EH (cell line): ENCODE measurements around the gene GJA8.
"Not testable (repeated sequence)": the region's sequence is repeated elsewhere in the genome, so short reads cannot be mapped to it uniquely, and the experiment has no call there.

Source experiments
- DNase-seq: peaks from one replicate; pipeline ENCODE4 v3.0.0-alpha.2; 2015; ENCODE audit warnings: low read depth

The GJA8 gene

DNA sequence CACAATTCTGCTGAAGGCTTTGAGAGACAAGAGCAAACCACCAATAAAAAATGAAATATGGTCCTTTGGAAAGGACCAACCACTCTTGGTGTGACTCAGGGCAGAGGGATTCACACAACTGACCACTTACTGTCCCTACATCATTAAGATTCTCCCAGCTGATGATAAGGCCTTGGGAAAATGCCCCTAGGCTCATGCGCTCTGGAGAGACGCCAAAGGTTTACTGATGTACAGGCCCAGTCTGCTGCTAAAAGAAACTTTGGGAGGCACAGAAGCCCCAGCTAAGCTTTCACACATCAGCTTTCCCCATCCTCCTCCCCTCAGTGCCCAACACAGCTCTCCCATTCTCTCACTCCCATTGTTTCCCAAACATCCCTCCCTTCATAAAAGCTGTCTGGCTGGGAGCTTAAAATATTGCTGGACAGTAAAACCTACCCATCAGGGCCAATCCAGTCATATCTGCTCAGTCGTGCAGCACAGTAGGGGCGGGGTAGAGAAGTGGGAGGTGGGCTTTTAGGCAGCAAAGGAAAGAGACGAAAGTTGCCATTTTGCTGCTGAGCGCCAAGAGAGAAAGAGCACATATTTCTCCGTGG is at the start of gene GJA8:
Gene GJA8 (plus strand): TSS at position 543 of the 593 bp plus-strand sequence. CDS start 5,161 bp downstream, outside the sequence.
- DNase-seq = peak; percentile 70

GRCh38 chr1:147853391-147853790 is 49.2 kb upstream of the GJA8 start:
- peak; percentile 71 for DNase-seq

DNA sequence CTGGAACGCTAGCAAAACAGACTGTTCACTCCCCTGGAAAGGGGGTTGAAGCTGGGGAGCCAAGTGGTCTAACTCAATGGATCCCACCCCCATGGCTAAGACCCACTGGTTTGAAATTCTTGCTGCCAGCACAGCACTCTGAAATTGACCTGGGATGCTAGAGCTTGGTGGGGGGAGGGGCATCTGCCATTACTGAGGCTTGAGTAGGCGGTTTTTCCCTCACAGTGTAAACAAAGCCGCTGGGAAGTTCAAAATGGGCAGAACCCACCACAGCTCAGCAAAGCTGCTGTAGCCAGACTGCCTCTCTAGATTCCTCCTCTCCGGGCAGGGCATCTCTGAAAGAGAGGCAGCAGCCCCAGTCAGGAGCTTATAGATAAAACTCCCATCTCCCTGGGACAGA is 47.6 kb upstream of the GJA8 start:
- DNase-seq = not testable (repeated sequence)

DNA sequence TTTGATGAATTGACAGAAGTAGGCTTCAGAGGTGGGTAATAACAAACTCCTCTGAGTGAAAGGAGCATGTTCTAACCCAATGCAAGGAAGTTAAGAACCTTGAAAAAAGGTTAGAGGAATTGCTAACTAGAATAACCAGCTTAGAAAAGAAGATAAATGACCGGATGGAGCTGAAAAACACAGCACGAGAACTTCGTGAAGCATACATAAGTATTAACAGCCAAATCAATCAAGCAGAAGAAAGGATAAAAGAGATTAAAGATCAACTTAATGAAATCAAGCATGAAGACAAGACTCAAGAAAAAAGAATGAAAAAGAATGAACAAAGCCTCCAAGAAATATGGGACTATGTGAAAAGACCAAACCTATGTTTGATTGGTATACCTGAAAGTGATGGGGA is 46.6 kb upstream of the GJA8 start:
- not testable (repeated sequence) for DNase-seq

DNA sequence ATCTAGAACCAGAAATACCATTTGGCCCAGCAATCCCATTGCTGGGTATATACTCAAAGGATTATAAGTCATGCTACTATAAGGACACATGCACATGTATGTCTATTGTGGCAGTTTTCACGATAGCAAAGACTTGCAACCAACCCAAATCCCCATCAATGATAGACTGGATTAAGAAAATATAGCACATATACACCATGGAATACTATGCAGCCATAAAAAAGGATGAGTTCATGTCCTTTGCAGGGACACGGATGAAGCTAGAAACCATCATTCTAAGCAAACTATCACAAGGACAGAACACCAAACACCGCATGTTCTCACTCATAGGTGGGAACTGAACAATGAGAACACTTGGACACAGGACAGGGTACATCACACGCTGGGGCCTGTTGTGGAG is 35.4 kb upstream of the GJA8 start:
- not testable (repeated sequence) for DNase-seq

- DNase-seq = no peak
These were observed 24.6 kb upstream of the GJA8 start for GRCh38 chr1:147878022-147878421.

- DNase-seq = no peak
These were observed 22.7 kb upstream of the GJA8 start for GRCh38 chr1:147879911-147880310.

DNA sequence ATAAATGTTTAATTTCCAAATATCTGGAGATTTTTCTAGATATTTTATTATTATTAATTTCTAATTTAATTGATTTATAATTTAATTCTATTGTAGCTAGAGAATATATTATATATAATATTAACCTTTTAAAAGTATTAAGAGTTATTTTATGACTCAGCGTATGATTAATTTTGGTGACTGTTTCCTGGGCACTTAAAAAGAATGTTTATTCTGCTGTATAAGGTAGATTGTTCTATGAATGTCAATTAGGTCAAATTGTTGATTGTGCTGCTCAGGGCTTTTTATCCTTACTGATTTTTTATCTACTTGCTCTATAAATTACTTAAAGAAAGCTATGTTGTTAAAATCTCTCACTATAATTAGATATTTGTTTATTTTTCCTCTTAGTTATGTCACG is 20.1 kb upstream of the GJA8 start:
- no peak for DNase-seq

GRCh38 chr1:147890177-147890790 is 12.3 kb upstream of the GJA8 start:
- DNase-seq = peak; percentile 64

GRCh38 chr1:147891088-147891487 is 11.5 kb upstream of the GJA8 start:
- DNase-seq = no peak

- peak; percentile 35 for DNase-seq
These were observed 10.4 kb upstream of the GJA8 start for GRCh38 chr1:147892216-147892615.

GRCh38 chr1:147892731-147893214 is 9.8 kb upstream of the GJA8 start:
- peak; percentile 61 for DNase-seq

GRCh38 chr1:147895123-147895522 is 7.5 kb upstream of the GJA8 start:
- DNase-seq = peak; percentile 29

DNA sequence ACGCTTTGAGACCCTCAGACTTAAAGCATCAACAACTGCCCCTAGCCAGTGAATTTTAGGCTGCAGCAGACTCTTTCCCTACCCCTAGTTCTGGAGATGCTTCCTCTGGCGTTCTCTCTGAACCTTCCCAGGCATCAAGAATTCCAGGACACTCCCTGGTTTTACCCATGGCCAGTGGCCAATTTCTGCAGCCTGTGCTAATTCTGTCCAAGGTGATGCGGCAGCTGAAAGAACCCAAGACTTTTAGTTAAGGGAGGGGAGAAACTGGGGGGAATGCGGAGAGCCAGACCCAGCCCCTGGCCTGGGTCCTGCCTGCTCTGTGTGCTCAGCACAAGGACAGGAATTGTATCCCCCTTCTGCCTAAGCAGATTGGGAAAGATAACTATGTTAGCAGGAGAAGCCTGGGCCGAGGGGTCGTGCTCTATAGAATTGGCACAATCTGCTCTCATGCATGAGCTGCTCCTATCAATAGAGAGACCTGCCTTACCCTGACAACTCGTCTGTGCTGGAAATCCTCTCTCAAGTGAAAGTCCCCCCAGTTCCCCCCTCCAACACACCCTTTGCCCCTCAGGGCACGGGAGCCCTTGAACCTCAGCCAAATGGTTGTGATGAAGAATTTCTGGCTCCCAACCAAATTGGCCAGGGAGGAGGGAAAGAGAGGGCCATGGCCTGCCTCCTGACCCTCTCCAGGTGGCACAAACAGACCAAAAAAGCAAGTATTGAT is 5.4 kb upstream of the GJA8 start:
- DNase-seq = peak; percentile 12

- DNase-seq = no peak
These were observed 4.8 kb upstream of the GJA8 start for GRCh38 chr1:147897789-147898188.

- no peak for DNase-seq
These were observed 2.1 kb downstream of the GJA8 start for GRCh38 chr1:147904726-147905125.

DNA sequence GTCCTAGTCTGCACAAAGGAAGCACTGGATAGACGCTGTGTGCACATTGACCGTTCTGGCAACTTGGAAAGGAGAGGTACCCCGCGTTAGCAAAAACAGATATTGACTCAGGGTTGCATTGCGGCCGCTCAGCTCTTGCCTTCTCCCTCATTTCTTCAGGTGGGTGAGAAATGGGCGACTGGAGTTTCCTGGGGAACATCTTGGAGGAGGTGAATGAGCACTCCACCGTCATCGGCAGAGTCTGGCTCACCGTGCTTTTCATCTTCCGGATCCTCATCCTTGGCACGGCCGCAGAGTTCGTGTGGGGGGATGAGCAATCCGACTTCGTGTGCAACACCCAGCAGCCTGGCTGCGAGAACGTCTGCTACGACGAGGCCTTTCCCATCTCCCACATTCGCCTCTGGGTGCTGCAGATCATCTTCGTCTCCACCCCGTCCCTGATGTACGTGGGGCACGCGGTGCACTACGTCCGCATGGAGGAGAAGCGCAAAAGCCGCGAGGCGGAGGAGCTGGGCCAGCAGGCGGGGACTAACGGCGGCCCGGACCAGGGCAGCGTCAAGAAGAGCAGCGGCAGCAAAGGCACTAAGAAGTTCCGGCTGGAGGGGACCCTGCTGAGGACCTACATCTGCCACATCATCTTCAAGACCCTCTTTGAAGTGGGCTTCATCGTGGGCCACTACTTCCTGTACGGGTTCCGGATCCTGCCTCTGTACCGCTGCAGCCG is 5.4 kb downstream of the GJA8 start:
- DNase-seq = no peak

DNA sequence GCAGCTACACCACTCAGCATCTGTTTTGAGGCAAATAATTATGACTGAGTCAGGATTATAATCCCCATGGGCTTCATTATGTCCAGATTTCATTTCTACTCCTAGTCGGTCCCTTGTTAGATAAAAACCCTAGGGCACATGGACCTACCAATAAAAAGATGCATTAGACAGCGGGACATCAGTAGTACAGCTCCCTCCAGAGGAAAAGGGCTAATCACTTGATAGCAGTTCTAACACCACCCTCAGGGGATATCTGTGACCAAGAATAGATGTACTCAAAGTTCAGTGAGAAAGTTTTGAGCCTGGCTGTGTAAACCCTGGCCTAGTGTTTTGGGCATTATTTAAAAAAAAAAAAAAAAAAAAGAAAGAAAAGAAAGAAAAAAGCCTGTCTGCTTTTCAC is 10.0 kb downstream of the GJA8 start:
- DNase-seq = no peak

GRCh38 chr1:147913362-147913942 is 10.9 kb downstream of the GJA8 start:
- DNase-seq = no peak

DNA sequence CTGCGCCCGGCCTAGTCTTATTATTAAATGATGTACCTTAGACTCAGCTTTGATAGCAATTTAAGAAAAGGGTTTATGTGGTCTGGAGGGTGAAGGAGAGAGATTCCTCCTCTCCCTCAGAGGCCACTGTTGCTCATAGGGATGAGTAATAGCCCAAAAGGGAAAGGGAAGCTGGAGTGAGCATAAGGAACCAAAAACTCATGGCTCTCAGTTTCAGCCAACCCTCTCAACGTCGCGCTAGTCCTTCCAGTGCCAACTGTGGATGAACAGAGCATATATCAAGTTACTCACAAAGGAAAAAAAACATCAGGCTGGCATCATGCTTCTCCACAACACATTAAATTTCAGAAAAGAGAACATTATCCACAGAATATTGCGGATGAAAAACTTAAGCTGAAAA is 17.3 kb downstream of the GJA8 start:
- no peak for DNase-seq

DNA sequence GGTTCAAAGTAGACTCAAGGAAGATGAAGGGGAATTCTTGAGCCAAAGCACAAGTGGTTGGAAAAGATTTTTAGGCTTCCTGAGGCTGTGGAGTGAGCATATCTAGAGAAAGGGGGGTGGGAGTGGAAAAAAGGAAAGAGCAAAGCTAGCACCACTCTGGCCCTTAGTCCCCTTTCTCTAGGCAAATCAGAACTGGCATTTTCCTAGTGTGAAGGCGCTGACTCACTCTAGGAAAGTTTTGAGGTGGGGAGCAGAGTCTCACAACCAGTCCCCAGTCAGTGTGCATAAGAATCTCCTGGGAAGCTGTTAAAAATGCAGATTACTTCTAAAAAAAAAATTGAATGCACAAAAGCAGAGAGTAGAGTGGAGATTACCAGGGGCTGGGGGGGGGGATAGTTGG is 22.2 kb downstream of the GJA8 start:
- no peak for DNase-seq

- DNase-seq = not testable (repeated sequence)
These were observed 24.6 kb downstream of the GJA8 start for GRCh38 chr1:147927215-147927614.
